HG03103 (cell line): ENCODE results near the gene SLFN12.
"Not testable (repeated sequence)": the region's sequence is repeated elsewhere in the genome, so short reads cannot be mapped to it uniquely, and the experiment has no call there.

Experiments used
- ATAC-seq: cut with Tn5 transposase; IDR thresholded peaks from one replicate; pipeline ENCODE4 v1.9.1; 2021; ENCODE audit warnings: low read depth; ENCODE audit not compliant: unreplicated experiment

Gene SLFN12

GRCh38 chr17:35414707-35415106, 17.6 kb downstream of the SLFN12 start:
- ATAC-seq: not testable (repeated sequence)

- no peak for ATAC-seq
Observed at GRCh38 chr17:35414247-35414646, 18.1 kb downstream of the SLFN12 start.

- ATAC-seq: no peak
Observed at GRCh38 chr17:35407531-35407930, 24.8 kb downstream of the SLFN12 start.

- ATAC-seq: no peak
Observed at GRCh38 chr17:35406568-35406967, 25.7 kb downstream of the SLFN12 start.

- no peak for ATAC-seq
Observed at GRCh38 chr17:35404360-35404759, 27.9 kb downstream of the SLFN12 start.

GRCh38 chr17:35393783-35394182, 38.5 kb downstream of the SLFN12 start:
- ATAC-seq: not testable (repeated sequence)

- ATAC-seq: no peak
Observed at GRCh38 chr17:35390663-35391062, 41.6 kb downstream of the SLFN12 start.

- no peak for ATAC-seq
Observed at GRCh38 chr17:35390156-35390555, 42.1 kb downstream of the SLFN12 start.

GRCh38 chr17:35387496-35387895, 44.8 kb downstream of the SLFN12 start:
- ATAC-seq: no peak

GRCh38 chr17:35377706-35378105, 54.6 kb downstream of the SLFN12 start:
- no peak for ATAC-seq

GRCh38 chr17:35377068-35377467, 55.2 kb downstream of the SLFN12 start:
- no peak for ATAC-seq

- ATAC-seq: no peak
Observed at GRCh38 chr17:35376245-35376644, 56.1 kb downstream of the SLFN12 start.

GRCh38 chr17:35374766-35375344, 57.4 kb downstream of the SLFN12 start:
- no peak for ATAC-seq

GRCh38 chr17:35373984-35374765, 58.1 kb downstream of the SLFN12 start:
- no peak for ATAC-seq

GRCh38 chr17:35373534-35373983, 58.7 kb downstream of the SLFN12 start, which contains the start of gene SLFN11:
Gene SLFN11, minus strand, starts transcription at chr17:35373621. Its CDS starts 9,814 bp downstream, at chr17:35363807.
- ATAC-seq: no peak

GRCh38 chr17:35372846-35373533, 59.3 kb downstream of the SLFN12 start:
- ATAC-seq: no peak

GRCh38 chr17:35371934-35372333, 60.4 kb downstream of the SLFN12 start:
- ATAC-seq: no peak

- peak; percentile 94 for ATAC-seq
Observed at GRCh38 chr17:35368081-35368830, 64.0 kb downstream of the SLFN12 start.

GRCh38 chr17:35361027-35361426, 71.3 kb downstream of the SLFN12 start:
- ATAC-seq: no peak
